VCaP (cell line): ENCODE data around the gene FAM229A.

Experiments
- H3K27ac ChIP-seq: fragments of 450-650 bp; 2 replicates; pipeline ENCODE4 v1.5.1; 2017
- CTCF ChIP-seq: fragments of 450-650 bp; conservative IDR thresholded peaks from 2 replicates; pipeline ENCODE4 v1.5.1; 2017; ENCODE audit warnings: mild to moderate bottlenecking, moderate library complexity

Gene FAM229A

GRCh38 chr1:32373996-32374592 is 11.8 kb upstream of the FAM229A start:
- no peak for TF ChIP-seq CTCF
- no peak overlapping the region for H3K27ac ChIP-seq

- TF ChIP-seq CTCF = no peak
- no peak overlapping the region for H3K27ac ChIP-seq
These were observed 10.0 kb upstream of the FAM229A start for GRCh38 chr1:32372149-32372756.

- H3K27ac ChIP-seq = no peak overlapping the region
- no peak for TF ChIP-seq CTCF
These were observed 5.8 kb upstream of the FAM229A start for GRCh38 chr1:32367912-32368635.

- H3K27ac ChIP-seq = no peak overlapping the region
- TF ChIP-seq CTCF = no peak
These were observed 3.2 kb upstream of the FAM229A start for GRCh38 chr1:32365445-32365844.

GRCh38 chr1:32364836-32365235 is 2.6 kb upstream of the FAM229A start:
- no peak overlapping the region for H3K27ac ChIP-seq

GRCh38 chr1:32363713-32364112 is 1.4 kb upstream of the FAM229A start:
- H3K27ac ChIP-seq = no peak overlapping the region
- TF ChIP-seq CTCF = no peak

More at GRCh38 chr1:32364836-32365235, 2.6 kb upstream of the FAM229A start:
- no peak for TF ChIP-seq CTCF

GRCh38 chr1:32361674-32362473 is 411 bp downstream of the FAM229A start:
- peak overlapping the region; percentile 83 for H3K27ac ChIP-seq
- TF ChIP-seq CTCF = peak; percentile 54
